Suprapubic skin (tissue), 3 donors: ENCODE measurements around the gene GABRB2.

ENCODE experiments used
- CTCF ChIP-seq, 2 donors: fragments of 200-600 bp in 1 of 2; fragments of 450-650 bp in 1 of 2; sonication (generic) in 1 of 2; IDR thresholded peaks; one replicate each; pipeline ENCODE4 v1.5.1; 2016 to 2019; ENCODE audit warnings: antibody characterized with exemption in 2 of 2, mild to moderate bottlenecking in 1 of 2, moderate library complexity in 1 of 2
- EP300 ChIP-seq: sonication (generic); formaldehyde crosslinking; IDR thresholded peaks from one replicate; pipeline ENCODE4 v1.6.1; 2017; ENCODE audit warnings: antibody characterized with exemption

GRCh38 chr5:161530700-161531099 is 15.8 kb downstream of the GABRB2 start:
- TF ChIP-seq CTCF (IDR thresholded peaks at IDR 0.05) (no peak), EP300 (no peak)
